Stromal cell of bone marrow (primary cell): Measurements from ENCODE around the gene VWA2.

Experiments
- DNase-seq: peaks from one replicate; pipeline ENCODE4 v3.0.0-alpha.2; 2012; ENCODE audit warnings: low read depth

VWA2 gene

DNA sequence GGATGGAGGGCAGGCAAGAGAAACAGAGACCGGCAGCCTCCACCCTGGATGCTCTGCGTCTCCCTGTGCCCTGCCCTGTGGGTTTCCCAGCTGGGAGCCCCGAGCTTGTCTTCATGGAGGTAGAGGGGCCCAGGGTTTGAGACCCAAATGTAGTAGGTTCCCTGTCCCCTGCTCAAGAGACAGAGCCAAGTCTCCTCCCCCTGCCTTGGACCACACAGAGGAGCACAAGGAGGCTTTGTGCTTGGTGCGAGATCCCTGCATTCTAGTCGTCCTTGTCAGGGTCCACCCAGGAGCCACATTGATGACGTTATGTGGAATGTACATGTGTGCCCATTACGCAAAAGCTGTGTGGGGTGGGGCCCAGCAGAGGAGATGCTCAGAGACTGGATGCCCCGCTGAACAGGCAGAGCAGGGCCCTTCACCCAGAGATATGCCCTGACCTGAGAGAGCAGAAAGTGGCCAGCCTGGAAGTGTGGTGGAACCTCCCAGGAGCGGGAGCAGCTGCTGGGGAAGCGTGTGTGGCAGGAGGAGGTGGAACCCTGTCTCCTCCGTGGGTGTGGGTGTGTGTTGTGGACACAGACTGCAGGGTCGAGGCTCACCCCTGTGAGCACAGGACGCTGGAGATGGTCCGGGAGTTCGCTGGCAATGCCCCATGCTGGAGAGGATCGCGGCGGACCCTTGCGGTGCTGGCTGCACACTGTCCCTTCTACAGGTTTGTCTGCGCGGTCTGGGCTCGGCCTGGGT, 39.3 kb downstream of the VWA2 start:
- DNase-seq = no peak

DNA sequence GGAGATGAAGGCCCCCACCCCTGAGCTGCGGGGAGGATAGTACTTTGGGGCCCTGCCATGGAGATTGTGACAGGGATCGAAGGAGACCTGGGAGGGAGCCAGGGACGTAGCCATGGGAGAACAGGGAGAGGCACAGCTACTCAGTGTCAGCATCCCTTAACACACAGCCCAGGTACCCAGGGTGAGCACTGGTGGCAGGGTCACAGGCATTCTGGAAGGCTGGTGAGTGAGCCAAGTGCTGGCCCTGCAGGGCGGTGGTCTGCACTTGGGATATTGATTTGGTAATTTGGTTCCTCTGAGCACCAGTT, 39.8 kb downstream of the VWA2 start:
- no peak for DNase-seq

DNA sequence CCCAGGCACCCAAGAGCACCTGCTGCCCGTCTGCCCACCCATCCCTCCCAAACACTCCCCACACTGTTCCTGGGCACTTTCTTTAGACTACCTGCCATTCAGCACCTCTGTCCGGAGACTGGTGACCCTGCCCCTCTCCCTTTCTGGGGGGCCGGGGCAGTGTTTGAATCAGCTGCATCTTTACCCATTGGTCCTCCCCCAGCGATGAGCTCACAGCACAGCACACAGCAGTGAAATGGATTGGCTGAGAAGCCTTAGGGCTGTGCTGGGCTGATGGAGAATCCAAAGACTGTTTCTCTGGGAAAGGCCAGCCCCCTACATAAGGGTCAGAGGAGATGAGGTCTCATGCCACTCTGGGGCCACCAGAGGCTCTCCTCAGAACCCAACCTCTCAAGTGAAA, 40.2 kb downstream of the VWA2 start:
- no peak for DNase-seq

DNA sequence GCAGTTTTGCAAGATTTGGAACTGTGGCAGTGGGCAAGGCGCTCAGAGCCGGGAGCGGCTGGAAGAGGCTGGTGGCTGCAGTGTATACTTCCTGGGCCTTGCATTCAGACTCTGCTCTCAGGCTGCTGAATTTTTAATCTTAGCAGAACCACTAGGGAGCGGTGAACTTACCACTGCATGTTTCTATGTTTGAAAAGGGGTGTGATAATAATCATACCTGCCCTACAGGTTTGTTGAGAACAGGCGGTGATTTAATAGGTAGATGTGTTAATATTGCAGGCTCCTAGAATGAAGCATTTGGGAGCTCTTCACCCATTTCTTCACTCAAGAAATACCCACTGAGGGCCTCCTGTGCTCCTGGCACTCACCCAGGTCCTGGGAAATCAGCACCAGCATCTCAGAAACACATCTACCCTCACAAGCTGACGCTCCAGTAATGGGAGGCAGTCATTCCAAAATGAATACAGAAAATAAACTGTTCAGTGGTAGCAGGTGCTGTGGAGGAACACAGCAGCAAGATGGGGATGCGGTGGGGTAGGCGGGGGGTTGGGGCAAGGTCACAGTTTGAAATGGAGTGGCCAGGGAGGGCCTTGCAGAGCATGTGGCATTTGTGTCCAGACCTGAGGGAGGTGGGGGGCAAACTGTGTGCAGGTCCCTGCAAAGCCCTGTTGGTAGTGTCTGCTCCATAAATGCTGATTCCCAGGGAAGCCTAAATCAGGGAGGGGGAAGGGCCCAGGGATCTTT, 41.0 kb downstream of the VWA2 start:
- no peak for DNase-seq

DNA sequence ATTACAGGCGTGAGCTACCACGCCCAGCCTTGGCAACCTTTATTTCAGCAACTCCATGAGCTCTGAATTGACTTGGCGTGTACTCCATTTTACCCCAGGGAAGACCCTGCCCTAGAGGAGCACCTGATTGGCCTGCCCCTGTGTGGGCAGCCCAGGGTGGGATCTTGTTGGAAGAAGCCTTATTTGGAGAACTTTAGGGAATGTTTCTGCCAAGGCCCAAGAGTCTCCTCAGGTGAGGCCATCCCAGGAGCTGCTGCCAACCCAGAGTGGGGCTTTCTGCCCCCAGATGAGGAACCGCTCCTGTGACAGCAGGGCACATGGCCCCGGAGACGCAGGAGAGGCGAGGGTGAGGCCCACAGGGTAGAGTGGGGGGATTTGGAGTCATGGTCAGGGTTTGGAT, 42.0 kb downstream of the VWA2 start:
- DNase-seq = no peak

DNA sequence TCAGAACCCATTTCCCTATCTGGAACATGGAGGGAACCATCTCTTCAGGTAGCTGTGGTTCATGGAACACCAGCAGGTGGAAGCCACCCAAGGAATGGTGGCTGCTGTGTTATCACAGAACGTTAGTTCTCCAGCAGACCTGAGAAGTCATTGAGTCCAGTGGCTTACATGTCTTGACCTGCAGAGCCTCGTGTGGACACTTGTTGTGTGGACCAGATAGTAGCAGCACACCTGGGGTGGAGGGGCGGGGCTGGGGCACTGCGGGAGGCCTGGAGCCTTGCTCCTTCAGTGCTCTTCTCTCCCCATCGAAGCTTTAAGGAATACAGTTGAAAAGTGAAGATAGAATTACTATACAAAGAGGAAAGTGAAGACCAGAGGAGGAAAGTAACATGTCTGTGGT, 42.4 kb downstream of the VWA2 start:
- DNase-seq = no peak

DNA sequence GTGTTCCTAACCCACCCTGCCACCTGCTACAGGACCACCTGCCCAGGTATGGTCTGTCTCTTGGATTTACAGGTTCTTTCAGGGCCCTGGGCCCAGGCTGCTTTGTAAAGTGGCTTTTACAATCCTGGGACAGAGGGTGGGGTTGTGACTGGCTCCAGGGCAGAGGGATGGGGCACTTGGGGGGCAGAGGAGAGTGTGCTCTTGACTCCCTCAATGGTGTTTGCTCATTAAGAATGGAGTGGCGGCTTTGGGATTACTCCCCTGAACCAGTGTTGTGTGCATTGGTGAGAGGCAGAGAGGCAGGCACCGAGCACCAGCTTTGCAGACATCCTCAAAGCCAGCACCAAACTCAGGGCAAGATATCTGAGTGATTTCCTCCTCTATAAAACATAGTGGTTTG, 43.5 kb downstream of the VWA2 start:
- no peak for DNase-seq

DNA sequence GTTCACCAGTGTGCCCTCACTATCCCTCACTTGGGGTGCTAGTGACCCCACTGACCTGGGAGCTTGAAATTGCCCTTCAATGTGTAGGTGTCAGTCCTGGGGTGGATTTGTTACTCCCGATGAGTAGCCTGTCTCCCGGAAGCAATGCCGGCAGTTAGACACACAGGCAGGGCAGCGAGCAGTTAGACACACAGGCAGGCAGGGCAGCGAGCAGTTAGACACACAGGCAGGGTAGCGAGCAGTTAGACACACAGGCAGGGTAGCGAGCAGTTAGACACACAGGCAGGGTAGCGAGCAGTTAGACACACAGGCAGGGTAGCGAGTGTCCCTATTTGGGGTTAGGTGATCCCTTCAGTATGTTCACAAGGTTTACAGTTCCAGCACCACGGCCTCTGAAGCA, 44.0 kb downstream of the VWA2 start:
- no peak for DNase-seq

DNA sequence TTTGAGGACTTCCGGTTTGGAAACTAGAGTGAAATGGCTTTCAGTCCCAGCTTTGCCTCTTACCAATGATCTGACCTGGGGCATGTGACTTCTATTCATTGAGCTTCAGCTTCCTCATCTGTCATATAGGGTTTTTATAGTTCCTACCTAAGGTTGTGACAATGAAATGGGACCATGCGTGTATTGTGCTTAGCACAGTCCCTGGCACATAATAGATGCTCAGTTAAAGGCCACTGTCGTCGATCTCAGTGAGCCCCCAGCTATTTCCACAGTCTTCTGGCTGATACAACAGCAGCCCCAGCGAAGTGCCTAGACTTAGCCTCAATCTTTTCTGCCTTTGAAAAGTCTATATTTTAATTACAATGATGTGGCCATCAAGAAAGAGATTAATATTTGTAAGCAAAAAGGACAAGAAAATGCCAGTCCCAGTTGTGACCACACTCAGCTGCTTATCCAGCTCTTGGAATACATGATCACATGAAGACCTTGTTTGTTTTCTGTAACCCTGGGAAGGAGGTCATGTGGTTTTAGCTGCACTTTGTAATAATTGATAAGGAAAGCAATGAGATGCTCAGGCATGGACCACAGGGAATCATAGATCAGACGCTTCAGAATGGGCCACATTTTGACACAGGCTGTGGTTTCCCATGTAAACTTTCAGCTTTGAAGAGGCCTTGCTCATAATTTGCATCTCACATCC, 44.6 kb downstream of the VWA2 start:
- DNase-seq = no peak

DNA sequence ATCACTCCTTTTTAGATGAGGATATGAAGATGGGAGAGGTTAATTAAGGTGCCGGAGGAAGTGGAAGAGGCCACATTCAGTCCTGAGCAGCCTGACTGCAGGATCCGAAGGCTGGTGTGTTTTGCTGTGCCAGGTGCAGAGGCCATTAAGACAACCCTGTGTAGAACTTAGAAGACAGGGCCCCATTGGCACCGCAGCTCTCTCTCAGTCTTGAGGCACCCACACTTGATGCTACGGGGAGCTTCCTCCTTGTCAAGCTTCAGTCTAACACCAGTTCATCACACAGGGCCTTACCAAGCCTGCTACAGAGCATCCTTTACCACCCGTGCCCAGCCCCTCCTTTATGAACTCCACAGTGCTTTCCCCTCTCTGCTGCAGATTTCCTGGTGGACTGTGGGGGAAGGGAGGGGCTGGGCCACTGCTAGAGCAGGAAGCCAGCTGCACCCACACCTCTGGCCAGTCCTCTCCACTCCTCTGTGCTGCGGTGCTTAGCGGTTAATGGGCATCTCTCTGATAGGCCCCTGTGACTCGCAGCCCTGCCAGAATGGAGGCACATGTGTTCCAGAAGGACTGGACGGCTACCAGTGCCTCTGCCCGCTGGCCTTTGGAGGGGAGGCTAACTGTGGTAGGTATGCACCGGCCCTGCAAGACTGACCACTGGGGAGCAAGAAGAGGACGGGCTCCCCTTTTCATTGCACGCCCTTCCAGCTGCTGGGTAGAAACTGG, 45.5 kb downstream of the VWA2 start:
- DNase-seq = no peak

DNA sequence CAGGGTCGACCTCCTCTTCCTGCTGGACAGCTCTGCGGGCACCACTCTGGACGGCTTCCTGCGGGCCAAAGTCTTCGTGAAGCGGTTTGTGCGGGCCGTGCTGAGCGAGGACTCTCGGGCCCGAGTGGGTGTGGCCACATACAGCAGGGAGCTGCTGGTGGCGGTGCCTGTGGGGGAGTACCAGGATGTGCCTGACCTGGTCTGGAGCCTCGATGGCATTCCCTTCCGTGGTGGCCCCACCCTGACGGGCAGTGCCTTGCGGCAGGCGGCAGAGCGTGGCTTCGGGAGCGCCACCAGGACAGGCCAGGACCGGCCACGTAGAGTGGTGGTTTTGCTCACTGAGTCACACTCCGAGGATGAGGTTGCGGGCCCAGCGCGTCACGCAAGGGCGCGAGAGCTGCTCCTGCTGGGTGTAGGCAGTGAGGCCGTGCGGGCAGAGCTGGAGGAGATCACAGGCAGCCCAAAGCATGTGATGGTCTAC, 46.9 kb downstream of the VWA2 start:
- DNase-seq = no peak

DNA sequence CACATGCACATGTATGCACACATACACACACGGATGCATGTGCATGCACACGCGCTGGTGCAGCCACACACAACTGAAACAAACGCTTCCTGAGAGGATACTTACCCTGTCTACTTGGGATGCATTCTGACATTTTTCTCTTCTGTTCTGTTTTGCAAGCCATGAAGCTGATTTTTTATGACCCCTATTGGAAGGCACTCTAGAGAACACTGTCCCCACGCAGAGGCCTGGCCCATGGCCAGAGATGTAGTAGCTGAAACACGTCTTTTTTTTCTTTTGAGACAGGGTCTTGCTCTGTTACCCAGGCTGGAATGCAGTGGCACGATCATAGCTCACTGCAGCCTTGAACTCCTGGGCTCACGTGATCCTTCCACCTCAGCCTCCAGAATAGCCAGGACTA, 47.9 kb downstream of the VWA2 start:
- DNase-seq = no peak

DNA sequence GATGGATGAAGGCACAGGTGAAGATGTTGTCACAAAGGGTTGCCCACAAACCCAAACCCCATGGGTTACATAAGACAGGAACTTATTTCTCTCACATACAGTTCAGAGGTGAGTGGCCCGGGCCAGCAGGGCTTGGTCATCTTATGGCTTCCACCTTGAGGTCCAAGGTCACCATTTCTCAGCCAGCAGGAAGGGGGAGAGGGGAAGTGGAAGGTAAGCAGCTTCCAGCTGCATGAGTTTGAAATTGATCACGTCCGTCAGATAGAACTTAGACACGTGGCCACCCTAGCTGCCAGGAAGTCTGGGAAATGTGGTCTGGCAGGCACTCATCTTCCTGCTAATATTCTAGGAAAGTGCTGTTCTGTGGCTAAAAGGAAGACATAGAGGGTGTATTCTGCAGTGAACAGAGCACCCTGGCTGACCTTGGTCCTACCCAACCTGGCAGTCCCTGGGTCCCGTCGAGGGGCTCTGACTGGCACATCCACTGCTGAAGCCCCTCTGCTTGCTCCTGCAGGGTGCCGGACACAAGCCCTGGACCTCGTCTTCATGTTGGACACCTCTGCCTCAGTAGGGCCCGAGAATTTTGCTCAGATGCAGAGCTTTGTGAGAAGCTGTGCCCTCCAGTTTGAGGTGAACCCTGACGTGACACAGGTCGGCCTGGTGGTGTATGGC, 49.5 kb downstream of the VWA2 start:
- no peak for DNase-seq

DNA sequence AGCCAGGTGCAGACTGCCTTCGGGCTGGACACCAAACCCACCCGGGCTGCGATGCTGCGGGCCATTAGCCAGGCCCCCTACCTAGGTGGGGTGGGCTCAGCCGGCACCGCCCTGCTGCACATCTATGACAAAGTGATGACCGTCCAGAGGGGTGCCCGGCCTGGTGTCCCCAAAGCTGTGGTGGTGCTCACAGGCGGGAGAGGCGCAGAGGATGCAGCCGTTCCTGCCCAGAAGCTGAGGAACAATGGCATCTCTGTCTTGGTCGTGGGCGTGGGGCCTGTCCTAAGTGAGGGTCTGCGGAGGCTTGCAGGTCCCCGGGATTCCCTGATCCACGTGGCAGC, 50.0 kb downstream of the VWA2 start:
- no peak for DNase-seq

DNA sequence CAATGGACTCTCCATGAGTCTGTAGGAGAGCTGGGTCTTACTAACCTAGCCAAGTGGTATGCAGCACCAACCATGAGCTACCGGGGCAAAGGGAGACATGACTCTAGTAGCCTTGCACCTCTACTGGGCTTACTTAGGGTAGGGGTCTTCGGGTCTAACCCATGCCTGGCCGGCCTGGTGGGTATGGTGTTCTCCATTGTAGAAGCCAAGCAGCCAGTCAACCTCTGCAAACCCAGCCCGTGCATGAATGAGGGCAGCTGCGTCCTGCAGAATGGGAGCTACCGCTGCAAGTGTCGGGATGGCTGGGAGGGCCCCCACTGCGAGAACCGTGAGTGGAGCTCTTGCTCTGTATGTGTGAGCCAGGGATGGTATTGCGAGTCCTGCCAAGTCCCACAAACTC, 51.0 kb downstream of the VWA2 start:
- no peak for DNase-seq

DNA sequence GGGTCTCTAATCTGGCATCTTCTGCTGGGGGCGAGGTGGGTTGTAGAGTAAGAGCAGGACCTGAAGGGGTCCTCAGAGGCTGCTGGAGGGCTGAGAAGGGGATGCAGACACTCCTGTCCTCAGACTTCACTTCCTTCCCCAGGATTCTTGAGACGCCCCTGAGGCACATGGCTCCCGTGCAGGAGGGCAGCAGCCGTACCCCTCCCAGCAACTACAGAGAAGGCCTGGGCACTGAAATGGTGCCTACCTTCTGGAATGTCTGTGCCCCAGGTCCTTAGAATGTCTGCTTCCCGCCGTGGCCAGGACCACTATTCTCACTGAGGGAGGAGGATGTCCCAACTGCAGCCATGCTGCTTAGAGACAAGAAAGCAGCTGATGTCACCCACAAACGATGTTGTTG, 52.0 kb downstream of the VWA2 start:
- no peak for DNase-seq

DNA sequence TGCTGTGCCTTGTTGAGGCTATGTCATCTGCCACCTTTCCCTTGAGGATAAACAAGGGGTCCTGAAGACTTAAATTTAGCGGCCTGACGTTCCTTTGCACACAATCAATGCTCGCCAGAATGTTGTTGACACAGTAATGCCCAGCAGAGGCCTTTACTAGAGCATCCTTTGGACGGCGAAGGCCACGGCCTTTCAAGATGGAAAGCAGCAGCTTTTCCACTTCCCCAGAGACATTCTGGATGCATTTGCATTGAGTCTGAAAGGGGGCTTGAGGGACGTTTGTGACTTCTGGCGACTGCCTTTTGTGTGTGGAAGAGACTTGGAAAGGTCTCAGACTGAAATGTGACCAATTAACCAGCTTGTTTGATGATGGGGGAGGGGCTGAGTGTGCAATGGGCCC, 52.5 kb downstream of the VWA2 start:
- no peak for DNase-seq

DNA sequence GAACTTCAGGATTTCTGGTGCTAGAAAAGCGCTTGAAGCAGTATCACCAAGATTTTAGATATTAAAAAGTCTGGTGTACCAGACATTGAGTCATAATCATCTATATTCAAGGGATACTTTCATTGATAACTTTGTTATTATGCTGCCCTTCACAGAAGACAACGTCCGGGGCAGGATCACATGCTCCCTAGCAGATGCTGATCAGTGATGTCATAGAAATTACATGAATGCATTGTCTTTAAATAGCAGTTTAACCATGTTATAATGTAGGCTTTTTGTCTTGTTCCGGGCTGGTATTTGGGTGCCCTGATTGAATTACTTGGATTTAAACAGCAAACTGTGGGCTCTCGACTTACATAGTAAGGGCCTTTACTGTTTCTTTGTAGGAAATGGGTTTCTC, 54.0 kb downstream of the VWA2 start:
- DNase-seq = no peak

DNA sequence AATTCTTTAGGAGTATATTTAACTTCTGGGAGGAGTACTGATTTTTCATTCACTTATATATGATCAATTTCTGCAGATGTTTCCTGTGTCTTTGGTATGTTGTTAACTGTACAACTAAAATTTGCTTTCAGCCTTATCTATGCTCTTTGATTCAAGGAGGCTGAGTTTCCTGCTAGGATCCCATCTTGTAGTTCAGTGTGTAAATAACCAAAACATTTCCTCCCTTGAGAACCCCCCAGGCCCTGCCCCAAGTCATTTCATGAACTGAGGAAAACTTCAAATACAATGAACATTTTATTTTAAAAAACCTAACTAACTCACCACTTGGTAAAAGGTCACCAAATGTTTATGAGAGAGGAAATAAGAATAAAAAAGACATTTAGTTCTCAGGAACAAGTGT, 55.5 kb downstream of the VWA2 start:
- no peak for DNase-seq

DNA sequence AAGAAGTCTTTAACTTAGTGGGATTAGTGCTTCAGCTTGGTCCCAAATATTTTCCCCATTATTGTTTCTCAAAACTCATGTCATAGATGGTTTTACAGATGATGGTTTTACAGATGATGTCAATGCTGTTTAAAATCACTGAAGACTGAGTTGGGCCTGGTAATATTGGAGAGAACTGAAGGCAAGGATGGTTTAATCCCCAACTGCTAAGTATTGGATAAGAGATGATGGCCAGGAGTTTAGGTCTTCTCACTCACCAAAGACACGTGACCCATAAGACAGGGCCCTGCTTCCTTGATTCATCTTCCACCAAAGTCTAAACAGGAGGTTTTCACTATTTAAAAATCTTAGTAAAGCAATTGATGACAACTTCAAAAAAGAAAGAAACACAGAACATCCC, 56.3 kb downstream of the VWA2 start:
- DNase-seq = no peak

DNA sequence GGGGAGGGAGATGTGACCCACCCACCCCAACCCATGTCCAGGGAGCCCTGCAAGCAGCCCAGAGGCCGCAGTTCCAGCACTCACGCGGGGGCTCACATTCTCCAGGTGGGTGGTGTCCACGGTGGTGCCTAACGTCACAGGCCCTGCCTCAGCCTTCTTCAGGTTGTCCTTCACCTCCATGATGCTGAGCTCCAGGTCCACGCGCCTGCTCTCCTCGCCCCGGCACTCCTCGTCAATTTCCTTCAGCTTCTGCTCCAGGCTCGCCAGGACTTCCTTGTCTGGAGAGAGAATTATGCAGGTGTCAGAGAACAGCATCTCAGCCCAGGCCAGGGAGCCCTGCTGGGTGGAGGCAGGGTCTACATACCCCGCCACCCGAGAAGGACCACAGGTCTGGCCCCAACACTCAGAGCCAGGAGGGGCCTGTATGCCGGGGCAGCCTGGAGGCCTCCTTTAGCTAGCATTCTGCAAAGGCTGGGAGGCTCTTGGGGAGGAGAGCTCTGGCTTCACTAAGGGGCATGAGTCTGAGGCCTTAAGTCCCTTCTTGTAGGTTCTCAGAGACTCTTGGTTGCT, 58.2 kb downstream of the VWA2 start:
- no peak for DNase-seq
